Activated naive CD8-positive, alpha-beta T cell (primary cell): ENCODE measurements around the gene TTC7B.

Source experiments
- H3K27ac Mint-ChIP-seq: one replicate; pipeline ENCODE4 v1.8.0; 2021; ENCODE audit warnings: mixed read lengths
- H3K27me3 Mint-ChIP-seq: one replicate; pipeline ENCODE4 v1.8.0; 2021; ENCODE audit warnings: mixed read lengths
- H3K36me3 Mint-ChIP-seq: one replicate; pipeline ENCODE4 v1.8.0; 2021; ENCODE audit warnings: mixed read lengths
- H3K4me1 Mint-ChIP-seq: one replicate; pipeline ENCODE4 v1.8.0; 2021; ENCODE audit warnings: low read depth, mixed read lengths
- H3K4me3 Mint-ChIP-seq: one replicate; pipeline ENCODE4 v1.8.0; 2021; ENCODE audit warnings: mild to moderate bottlenecking, mixed read lengths
- H3K9me3 Mint-ChIP-seq: one replicate; pipeline ENCODE4 v1.8.0; 2021; ENCODE audit warnings: low read depth, mixed read lengths

The TTC7B gene

DNA sequence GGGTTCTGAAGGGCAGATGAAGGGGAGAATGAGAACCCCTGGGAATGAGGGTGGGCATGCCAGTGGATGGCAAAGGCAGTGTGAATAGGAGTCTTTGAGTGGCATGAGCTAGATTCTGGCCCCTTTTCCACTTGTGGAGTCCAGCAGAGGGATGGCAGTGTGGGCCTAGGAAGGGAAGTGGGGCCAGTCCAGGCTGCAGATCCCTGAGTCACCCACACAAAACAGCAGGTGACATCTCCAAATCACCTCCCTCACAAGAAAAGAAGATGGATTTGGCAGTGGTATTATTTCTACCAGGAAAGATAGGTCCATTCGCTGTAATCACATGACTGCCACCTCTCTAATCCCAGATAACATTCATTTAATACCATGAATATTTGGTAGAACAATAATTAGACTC, 151.3 kb downstream of the TTC7B start:
- H3K27ac Mint-ChIP-seq = no peak overlapping the region
- H3K4me1 Mint-ChIP-seq = no peaks in the 10 kb centered on the region
- peaks cover 3% of the 10 kb centered on the region for H3K9me3 Mint-ChIP-seq
- H3K36me3 Mint-ChIP-seq = peaks cover 8% of the 10 kb centered on the region
- H3K4me3 Mint-ChIP-seq = no peak overlapping the region
- H3K27me3 Mint-ChIP-seq = no peaks in the 10 kb centered on the region

DNA sequence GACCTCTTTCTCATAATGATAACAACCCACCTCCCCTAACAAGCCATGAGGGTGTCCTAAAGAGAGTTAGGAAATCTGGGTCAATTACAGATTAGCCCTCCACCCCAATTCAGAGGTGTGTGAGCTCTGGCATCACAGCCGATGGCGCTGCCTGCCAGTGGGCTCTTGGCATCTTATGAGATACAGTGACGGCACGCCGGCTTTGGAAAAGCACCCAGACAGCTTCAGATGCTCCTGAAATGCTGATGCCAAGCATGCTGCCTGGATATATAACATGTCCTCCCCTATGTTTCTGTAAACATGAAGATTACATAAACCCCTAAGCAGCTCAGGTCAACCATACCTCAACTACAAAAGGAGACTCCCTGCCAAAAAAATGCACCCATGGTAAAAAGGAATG, 152.6 kb downstream of the TTC7B start:
- no peaks in the 10 kb centered on the region for H3K27me3 Mint-ChIP-seq
- peaks cover 5% of the 10 kb centered on the region for H3K36me3 Mint-ChIP-seq
- H3K4me1 Mint-ChIP-seq = peaks cover 6% of the 10 kb centered on the region
- no peaks in the 10 kb centered on the region for H3K9me3 Mint-ChIP-seq
- H3K4me3 Mint-ChIP-seq = no peak overlapping the region
- H3K27ac Mint-ChIP-seq = no peak overlapping the region

DNA sequence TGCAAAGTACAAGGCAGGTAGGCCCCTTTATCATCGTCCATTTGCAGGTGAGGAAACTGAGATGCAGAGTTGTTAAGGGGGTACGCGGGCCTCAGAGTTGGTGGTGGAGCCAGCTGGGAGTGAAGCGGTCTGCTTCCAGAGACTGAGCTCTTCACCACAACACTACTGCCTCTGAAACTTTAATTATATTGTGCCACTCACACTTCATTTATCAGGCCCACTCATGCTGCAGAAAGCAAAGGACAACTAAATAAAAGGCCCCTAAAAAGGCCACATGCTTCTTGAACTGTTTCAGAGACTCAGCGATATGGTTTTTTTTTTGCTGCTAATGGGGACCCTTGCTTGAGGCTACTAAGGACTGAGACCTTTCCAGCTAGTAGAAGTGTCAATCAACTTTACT, 153.1 kb downstream of the TTC7B start:
- peaks cover 3% of the 10 kb centered on the region for H3K36me3 Mint-ChIP-seq

DNA sequence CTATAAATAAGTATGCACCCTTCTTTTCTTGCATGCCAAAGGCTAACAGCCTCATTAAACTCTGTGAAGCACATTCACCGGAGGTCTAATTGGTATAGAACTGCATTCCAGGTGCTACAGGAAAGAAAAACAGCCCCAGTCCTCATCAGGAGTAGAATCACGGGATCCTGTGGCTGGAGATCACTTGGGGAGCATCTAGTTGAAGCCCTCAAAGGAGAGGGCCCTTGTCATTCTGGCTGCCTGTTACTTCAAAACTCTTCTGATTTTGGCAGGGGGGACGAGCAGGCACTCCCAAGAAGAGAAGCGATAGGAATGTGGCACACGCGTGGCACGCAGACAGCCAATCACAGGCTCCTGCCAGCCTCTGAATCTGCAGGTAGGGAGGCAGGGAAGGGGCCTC, 154.4 kb downstream of the TTC7B start:
- Mint-ChIP-seq H3K27me3 (no peaks in the 10 kb centered on the region), H3K9me3 (no peaks in the 10 kb centered on the region), H3K36me3 (peaks cover 3% of the 10 kb centered on the region), H3K4me3 (no peak overlapping the region), H3K27ac (no peak overlapping the region), H3K4me1 (peaks cover 10% of the 10 kb centered on the region)

More for the DNA sequence above, 153.1 kb downstream of the TTC7B start:
- H3K27me3 Mint-ChIP-seq = no peaks in the 10 kb centered on the region
- no peak overlapping the region for H3K4me3 Mint-ChIP-seq
- peaks cover 10% of the 10 kb centered on the region for H3K4me1 Mint-ChIP-seq
- no peaks in the 10 kb centered on the region for H3K9me3 Mint-ChIP-seq
- H3K27ac Mint-ChIP-seq = no peak overlapping the region

DNA sequence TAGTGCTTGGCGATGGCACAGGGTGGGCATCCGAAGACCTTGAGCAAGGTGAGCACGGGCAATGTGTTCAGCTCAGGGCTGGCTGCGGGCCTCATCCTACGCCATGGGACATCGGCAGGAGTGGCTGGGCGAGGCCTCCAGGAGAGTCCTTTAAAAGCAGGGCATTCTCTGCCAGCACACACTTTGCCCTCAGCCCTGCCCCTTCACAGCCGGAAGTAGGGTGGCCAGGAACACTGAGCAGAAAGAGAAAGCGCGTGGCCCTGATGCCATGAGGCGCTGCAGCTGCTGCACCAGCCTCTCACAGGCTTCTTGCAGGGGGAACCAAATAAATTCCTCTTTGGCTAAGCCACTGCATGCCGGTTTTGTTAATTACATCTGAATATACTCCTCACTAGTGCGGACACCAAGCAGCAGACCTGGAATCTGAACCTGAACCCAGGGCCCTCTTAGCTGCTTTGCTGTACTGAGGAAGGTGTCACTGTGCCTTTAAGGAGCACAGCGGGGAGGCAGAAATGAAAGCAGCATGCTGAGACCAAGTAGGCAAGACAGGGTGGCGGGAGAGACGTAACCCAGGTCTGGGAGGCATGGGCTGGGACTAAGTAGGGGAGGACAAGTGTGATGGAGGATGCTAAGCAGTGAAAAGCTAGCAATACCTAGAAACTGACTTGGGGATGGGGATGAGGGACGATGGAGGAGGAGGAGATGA, 155.2 kb downstream of the TTC7B start:
- peaks cover 7% of the 10 kb centered on the region for H3K36me3 Mint-ChIP-seq
- H3K4me3 Mint-ChIP-seq = no peak overlapping the region
- H3K27ac Mint-ChIP-seq = no peak overlapping the region
- H3K9me3 Mint-ChIP-seq = no peaks in the 10 kb centered on the region
- H3K4me1 Mint-ChIP-seq = peaks cover 10% of the 10 kb centered on the region
- H3K27me3 Mint-ChIP-seq = no peaks in the 10 kb centered on the region

DNA sequence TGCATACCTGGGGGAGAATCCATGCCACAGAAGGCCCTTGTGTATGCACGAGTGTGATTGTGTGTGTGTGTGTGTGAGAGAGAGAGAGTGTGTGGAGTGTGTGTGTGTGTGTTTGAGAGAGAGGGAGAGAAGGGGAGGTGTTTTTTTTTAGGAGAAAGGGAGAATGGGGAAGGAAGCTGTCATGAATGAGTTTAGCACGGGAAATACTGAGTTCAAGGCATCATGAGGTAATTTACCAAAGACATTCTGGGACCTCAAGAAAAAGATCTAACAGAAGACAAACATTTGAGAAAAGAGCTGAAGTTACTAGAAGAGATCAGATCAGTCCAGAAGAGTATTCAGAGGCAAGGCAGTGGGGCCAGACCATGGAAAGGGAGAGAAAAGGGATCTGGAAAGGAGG, 157.1 kb downstream of the TTC7B start:
- H3K36me3 Mint-ChIP-seq = peaks cover 4% of the 10 kb centered on the region
- H3K9me3 Mint-ChIP-seq = no peaks in the 10 kb centered on the region
- no peaks in the 10 kb centered on the region for H3K27me3 Mint-ChIP-seq
- peaks cover 10% of the 10 kb centered on the region for H3K4me1 Mint-ChIP-seq
- no peak overlapping the region for H3K27ac Mint-ChIP-seq
- H3K4me3 Mint-ChIP-seq = no peak overlapping the region

DNA sequence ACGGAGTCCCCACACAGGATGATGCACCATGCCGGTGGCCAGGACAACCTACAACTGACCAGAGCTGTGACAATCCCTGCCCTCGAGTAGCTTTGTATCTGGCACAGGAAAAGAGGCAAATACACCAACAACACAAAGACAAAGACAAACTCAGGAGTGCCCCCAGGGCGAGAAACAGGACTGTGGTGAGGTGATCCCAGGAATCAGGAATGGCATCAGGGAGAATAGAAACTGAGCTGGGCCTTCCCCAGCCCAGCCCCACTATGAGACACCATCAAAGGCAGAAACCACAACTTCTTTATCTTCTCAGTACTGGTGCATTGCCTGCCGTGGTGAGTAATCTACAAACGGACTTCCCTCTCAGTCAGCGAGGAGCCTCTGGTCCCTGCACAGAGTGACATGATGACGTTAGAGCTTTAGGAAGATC, 157.7 kb downstream of the TTC7B start:
- Mint-ChIP-seq H3K9me3 (no peaks in the 10 kb centered on the region), H3K36me3 (peaks cover 4% of the 10 kb centered on the region), H3K27me3 (no peaks in the 10 kb centered on the region), H3K4me3 (no peak overlapping the region), H3K4me1 (peaks cover 10% of the 10 kb centered on the region), H3K27ac (no peak overlapping the region)

DNA sequence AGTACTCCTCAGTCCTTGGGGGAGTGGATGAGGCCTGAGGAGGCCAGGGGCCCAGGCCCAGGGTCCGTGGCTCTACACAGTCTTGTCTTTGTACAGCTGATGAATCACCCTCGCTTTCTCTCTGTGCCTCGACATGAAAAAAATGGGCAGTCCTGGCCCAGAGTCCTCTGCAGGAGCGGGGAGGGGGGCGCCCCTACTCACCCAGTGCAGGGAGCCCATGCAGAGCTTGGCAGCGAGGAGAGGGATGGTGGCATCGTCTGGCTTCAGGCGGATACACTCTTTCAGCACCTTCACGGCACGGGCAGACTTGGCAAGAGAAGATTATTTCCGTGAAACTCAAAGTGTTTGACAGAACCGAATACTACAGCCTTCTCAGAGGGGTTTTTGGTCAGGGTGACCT, 159.3 kb downstream of the TTC7B start:
- Mint-ChIP-seq H3K27ac (no peak overlapping the region), H3K36me3 (peaks cover 4% of the 10 kb centered on the region), H3K9me3 (no peaks in the 10 kb centered on the region), H3K27me3 (no peaks in the 10 kb centered on the region), H3K4me3 (no peak overlapping the region), H3K4me1 (peaks cover 10% of the 10 kb centered on the region)

DNA sequence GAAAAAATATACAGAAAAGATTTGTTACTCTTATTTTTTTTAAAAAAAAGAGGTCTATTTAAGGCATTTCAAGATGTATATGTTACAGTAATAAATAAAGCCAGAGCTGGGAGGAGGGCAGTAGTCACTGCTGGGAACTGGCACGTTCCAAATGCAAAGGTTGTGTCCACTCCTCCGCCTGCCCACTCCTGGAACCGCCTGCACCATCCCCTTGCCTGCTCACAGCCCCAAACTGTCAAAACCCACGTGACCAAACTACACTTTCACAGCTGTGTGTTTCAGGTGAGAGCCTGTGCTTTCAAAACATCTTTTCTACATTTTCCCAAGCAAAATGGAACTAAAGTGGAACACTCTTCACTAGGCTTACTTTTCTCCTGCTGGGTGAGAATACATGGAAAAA, 160.4 kb downstream of the TTC7B start:
- Mint-ChIP-seq H3K27ac (no peak overlapping the region), H3K36me3 (peaks cover 4% of the 10 kb centered on the region), H3K4me3 (no peak overlapping the region), H3K27me3 (no peaks in the 10 kb centered on the region), H3K9me3 (no peaks in the 10 kb centered on the region), H3K4me1 (peaks cover 10% of the 10 kb centered on the region)

DNA sequence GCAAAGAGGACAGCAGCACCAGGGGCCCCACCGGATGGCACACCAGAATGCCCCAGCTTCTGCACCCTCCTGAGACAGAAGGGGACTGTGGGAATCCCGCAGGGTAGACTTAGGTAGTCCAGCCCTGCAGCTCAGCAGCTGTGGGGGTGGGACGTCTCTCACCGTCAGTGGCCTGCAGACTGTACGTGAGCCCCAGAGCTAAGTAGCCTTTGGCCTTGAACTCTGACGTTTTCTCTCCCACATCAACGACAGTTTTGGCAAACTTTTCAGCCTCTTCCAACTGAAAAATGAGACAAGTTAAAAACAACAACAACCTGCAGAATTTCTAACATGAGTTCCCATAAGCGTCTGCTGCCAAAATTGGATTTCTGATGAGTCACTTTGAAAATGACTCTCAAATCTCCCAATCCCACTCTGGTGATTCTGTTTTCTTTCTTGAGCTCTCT, 161.4 kb downstream of the TTC7B start:
- Mint-ChIP-seq H3K27ac (no peak overlapping the region), H3K9me3 (no peaks in the 10 kb centered on the region), H3K4me3 (no peak overlapping the region), H3K36me3 (peaks cover 4% of the 10 kb centered on the region), H3K27me3 (no peaks in the 10 kb centered on the region), H3K4me1 (peaks cover 10% of the 10 kb centered on the region)

DNA sequence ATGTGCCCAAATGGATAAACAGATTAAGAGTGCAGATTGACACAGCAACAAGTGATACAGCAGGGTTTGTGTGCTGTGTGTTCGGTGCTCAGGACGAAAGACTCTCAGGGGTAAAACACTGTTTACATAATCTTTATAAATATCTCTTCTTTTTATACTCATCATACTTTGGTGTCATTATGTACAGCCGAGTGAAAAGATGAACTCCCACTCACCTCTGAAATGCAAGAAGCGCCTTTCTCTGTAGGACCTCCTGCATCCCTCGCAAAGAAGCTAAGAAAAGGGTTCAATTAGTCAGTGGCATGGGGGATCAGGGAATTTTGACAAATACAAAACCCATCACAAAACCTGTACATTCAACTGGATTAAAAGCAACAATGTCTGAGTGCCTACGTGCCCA, 163.6 kb downstream of the TTC7B start:
- Mint-ChIP-seq H3K4me1 (no peaks in the 10 kb centered on the region), H3K4me3 (no peak overlapping the region), H3K27me3 (no peaks in the 10 kb centered on the region), H3K27ac (no peak overlapping the region), H3K9me3 (no peaks in the 10 kb centered on the region), H3K36me3 (peaks cover 4% of the 10 kb centered on the region)

DNA sequence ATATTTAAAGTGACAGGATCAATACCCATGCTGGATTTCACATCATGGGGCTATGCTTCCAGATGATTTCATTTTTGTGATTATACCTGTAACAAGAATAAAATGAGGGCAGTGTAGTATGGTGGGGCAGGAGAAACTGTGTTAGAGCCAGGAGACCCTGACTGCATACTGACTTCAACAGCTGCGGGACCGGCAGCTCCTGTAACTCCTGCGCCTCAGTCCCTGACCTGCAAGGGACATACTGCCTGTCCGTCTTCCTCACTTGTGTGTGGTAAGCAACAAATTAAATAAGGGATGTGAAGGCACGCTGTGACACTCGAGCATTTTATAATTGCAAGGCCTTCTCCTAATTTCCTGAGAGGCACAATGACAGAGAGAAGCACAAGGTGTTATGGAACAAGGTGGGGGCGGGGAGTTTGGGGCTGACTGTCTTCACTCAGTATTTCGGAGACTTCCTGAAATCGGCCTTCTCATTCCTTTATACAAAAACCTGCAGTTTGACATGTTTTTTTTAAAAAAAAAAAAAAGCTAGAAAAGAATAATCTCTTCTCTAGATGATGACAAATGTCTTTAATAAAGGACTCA, 164.2 kb downstream of the TTC7B start:
- H3K36me3 Mint-ChIP-seq = peaks cover 4% of the 10 kb centered on the region
- no peak overlapping the region for H3K27ac Mint-ChIP-seq
- no peaks in the 10 kb centered on the region for H3K9me3 Mint-ChIP-seq
- no peak overlapping the region for H3K4me3 Mint-ChIP-seq
- no peaks in the 10 kb centered on the region for H3K27me3 Mint-ChIP-seq
- no peaks in the 10 kb centered on the region for H3K4me1 Mint-ChIP-seq

DNA sequence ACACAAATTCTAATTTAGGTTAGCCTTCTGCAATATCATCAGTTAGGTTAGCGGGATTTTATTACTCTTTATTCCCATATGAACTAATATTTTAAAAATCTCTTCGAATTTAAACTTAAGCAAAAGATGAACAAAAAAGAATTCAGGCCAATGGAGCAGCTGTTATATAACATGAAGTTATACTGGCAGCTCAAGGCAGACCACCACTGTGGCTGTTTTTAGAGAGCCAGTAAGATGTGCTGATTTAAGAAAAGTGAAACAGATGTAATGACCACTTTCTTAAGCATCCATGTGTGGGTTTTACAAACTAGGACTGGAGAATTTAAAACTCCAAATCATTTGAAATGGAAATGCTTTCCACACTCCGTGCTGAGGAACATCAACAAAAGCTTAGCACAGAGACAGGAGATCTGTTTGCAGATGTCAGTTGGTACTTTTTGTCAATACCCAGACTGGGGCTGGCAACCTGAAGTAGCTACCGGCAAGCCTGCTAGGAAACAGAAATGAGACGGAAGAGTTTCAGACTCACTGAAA, 164.9 kb downstream of the TTC7B start:
- Mint-ChIP-seq H3K27me3 (no peaks in the 10 kb centered on the region), H3K27ac (no peak overlapping the region), H3K36me3 (peaks cover 4% of the 10 kb centered on the region), H3K9me3 (no peaks in the 10 kb centered on the region), H3K4me3 (no peak overlapping the region), H3K4me1 (no peaks in the 10 kb centered on the region)

DNA sequence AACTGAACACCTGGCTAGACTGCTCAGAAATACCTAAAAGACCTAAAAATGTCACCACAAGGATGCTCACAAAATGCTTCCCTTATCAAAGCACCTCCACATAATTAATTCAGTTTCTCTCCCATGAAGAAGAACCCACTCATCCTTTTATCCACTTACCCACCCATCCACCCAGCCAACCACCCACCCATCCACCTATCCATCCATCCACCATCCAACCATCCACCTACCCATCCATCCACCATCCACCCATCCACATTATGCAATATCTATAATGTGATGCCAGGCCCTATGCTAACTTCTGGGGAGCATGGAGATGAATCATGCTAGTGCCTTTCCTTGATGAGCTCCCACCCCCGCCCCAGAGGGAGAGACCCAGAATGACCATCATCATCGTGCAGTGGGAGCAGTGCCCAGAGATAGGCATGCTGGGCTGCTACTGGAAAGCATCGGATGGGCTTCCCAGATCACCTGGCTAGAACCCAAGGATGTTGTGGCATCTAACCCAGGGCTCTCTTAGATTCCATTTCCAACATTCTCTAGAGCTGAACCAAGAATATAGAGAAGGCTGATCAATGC, 166.6 kb downstream of the TTC7B start:
- Mint-ChIP-seq H3K27me3 (no peaks in the 10 kb centered on the region), H3K4me3 (no peak overlapping the region), H3K36me3 (no peaks in the 10 kb centered on the region), H3K4me1 (no peaks in the 10 kb centered on the region), H3K27ac (no peak overlapping the region), H3K9me3 (no peaks in the 10 kb centered on the region)

DNA sequence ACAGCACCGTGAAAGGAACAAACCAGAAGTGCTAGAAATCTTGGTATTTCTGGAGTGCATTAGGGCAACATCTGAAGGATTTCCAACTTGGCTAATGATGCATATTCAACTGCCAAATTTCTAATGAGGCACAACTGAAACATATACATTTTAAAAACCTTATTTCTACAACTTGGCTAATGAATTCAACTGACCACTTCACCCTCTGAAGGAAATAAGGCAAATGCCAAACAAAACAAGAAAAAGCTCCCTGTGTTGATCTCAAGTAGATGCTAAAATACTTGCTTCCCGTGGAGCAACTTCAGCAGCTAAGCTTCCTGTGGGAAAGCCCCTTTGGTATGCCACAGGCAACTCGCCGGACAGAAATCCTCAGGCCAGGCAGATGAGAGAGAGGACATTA, 167.1 kb downstream of the TTC7B start:
- Mint-ChIP-seq H3K27me3 (no peaks in the 10 kb centered on the region), H3K9me3 (no peaks in the 10 kb centered on the region), H3K36me3 (no peaks in the 10 kb centered on the region), H3K4me3 (no peak overlapping the region), H3K27ac (no peak overlapping the region), H3K4me1 (no peaks in the 10 kb centered on the region)
